Measurements from ENCODE around the gene SCARB1.
"Not testable (repeated sequence)": the region's sequence is repeated elsewhere in the genome, so short reads cannot be mapped to it uniquely, and the experiment has no call there.

SCARB1 gene

GRCh38 chr12:124863416-124864325 lies at the start of gene SCARB1:
Gene SCARB1, minus strand, starts transcription at chr12:124863864. Its CDS starts 144 bp downstream, at chr12:124863720.
- peak; percentile 78 for DNase-seq

- DNase-seq, result not testable (repeated sequence)
These were observed 49.0 kb upstream of the SCARB1 start for GRCh38 chr12:124912529-124913287.

GRCh38 chr12:124911521-124911920 lies 47.9 kb upstream of the SCARB1 start:
- DNase-seq, result not testable (repeated sequence)

GRCh38 chr12:124910561-124911478 lies 47.2 kb upstream of the SCARB1 start:
- DNase-seq, result no peak

GRCh38 chr12:124909831-124910560 lies 46.3 kb upstream of the SCARB1 start:
- DNase-seq, result no peak

- peak; percentile 75 for DNase-seq
These were observed 43.1 kb upstream of the SCARB1 start for GRCh38 chr12:124906606-124907261.

GRCh38 chr12:124904306-124905098 lies 40.8 kb upstream of the SCARB1 start:
- no peak for DNase-seq

- no peak for DNase-seq
These were observed 39.3 kb upstream of the SCARB1 start for GRCh38 chr12:124902916-124903315.

GRCh38 chr12:124901003-124901402 lies 37.3 kb upstream of the SCARB1 start:
- DNase-seq, result no peak

- DNase-seq, result not testable (repeated sequence)
These were observed 36.7 kb upstream of the SCARB1 start for GRCh38 chr12:124900345-124900795.

GRCh38 chr12:124898923-124899294 lies 35.2 kb upstream of the SCARB1 start:
- DNase-seq, result no peak

GRCh38 chr12:124898200-124898922 lies 34.7 kb upstream of the SCARB1 start:
- DNase-seq, result peak; percentile 64

- DNase-seq, result no peak
These were observed 32.8 kb upstream of the SCARB1 start for GRCh38 chr12:124896461-124896860.

- no peak for DNase-seq
These were observed 30.3 kb upstream of the SCARB1 start for GRCh38 chr12:124893792-124894516.

- DNase-seq, result no peak
These were observed 24.6 kb upstream of the SCARB1 start for GRCh38 chr12:124888260-124888659.

GRCh38 chr12:124887766-124888165 lies 24.1 kb upstream of the SCARB1 start:
- DNase-seq, result not testable (repeated sequence)

GRCh38 chr12:124884587-124885438 lies 21.1 kb upstream of the SCARB1 start:
- DNase-seq, result no peak
